Parathyroid adenoma (tissue), 2 donors: ENCODE results near the gene DCLK1.

Source experiments
- H2AFZ ChIP-seq: fragments of 300-600 bp; sonication (generic); one replicate; pipeline ENCODE4 v1.7.0; 2017; ENCODE audit warnings: antibody characterized with exemption, mild to moderate bottlenecking
- H3K27ac ChIP-seq: fragments of 300-600 bp; sonication (generic); one replicate; pipeline ENCODE4 v1.7.0; 2017
- H3K27me3 ChIP-seq: fragments of 300-600 bp; sonication (generic); one replicate; pipeline ENCODE4 v1.7.0; 2017; ENCODE audit warnings: low read length; ENCODE audit not compliant: control insufficient read depth, insufficient read depth
- H3K36me3 ChIP-seq: fragments of 300-600 bp; sonication (generic); one replicate; pipeline ENCODE4 v1.7.0; 2017; ENCODE audit warnings: low read length; ENCODE audit not compliant: control insufficient read depth, insufficient read depth
- H3K4me1 ChIP-seq: fragments of 300-600 bp; sonication (generic); one replicate; pipeline ENCODE4 v1.7.0; 2017; ENCODE audit warnings: control low read depth
- H3K4me2 ChIP-seq: fragments of 300-600 bp; sonication (generic); one replicate; pipeline ENCODE4 v1.7.0; 2017; ENCODE audit warnings: low read length
- H3K4me3 ChIP-seq: fragments of 300-600 bp; sonication (generic); one replicate; pipeline ENCODE4 v1.7.0; 2017; ENCODE audit warnings: low read depth, low read length
- H3K79me2 ChIP-seq: fragments of 300-600 bp; sonication (generic); one replicate; pipeline ENCODE4 v1.7.0; 2017; ENCODE audit warnings: control low read depth
- H3K9ac ChIP-seq: fragments of 300-600 bp; sonication (generic); one replicate; pipeline ENCODE4 v1.7.0; 2017; ENCODE audit warnings: mild to moderate bottlenecking
- H3K9me3 ChIP-seq: fragments of 300-600 bp; sonication (generic); one replicate; pipeline ENCODE4 v1.7.0; 2017; ENCODE audit warnings: low read length; ENCODE audit not compliant: control insufficient read depth
- CTCF ChIP-seq: fragments of 300-600 bp; sonication (generic); IDR thresholded peaks from one replicate; pipeline ENCODE4 v1.7.0; 2017; ENCODE audit warnings: antibody characterized with exemption, mild to moderate bottlenecking
- donor health status: primary hyperparathyroidism.

DCLK1 gene

GRCh38 chr13:35953537-35954206 is 177.5 kb downstream of the DCLK1 start:
- Histone ChIP-seq H2AFZ (no peak overlapping the region), H3K79me2 (peaks cover 3% of the 10 kb centered on the region), H3K27ac (no peak overlapping the region), H3K4me3 (no peak overlapping the region), H3K9ac (no peak overlapping the region), H3K27me3 (no peaks in the 10 kb centered on the region), H3K4me2 (no peak overlapping the region), H3K9me3 (no peaks in the 10 kb centered on the region), H3K4me1 (no peaks in the 10 kb centered on the region), H3K36me3 (no peaks in the 10 kb centered on the region)
- peak; percentile 20 for TF ChIP-seq CTCF

GRCh38 chr13:35947315-35947714 is 183.9 kb downstream of the DCLK1 start:
- Histone ChIP-seq H3K4me3 (no peak overlapping the region), H3K27me3 (no peaks in the 10 kb centered on the region), H3K4me2 (no peak overlapping the region), H3K4me1 (no peaks in the 10 kb centered on the region), H3K9me3 (no peaks in the 10 kb centered on the region), H3K79me2 (no peaks in the 10 kb centered on the region), H2AFZ (no peak overlapping the region), H3K9ac (no peak overlapping the region), H3K27ac (no peak overlapping the region), H3K36me3 (no peaks in the 10 kb centered on the region)
- TF ChIP-seq CTCF: no peak

GRCh38 chr13:35945368-35945767 is 185.8 kb downstream of the DCLK1 start:
- no peak overlapping the region for H3K27ac ChIP-seq
- no peak overlapping the region for H3K4me2 ChIP-seq
- TF ChIP-seq CTCF: no peak
- H2AFZ ChIP-seq: no peak overlapping the region
- no peaks in the 10 kb centered on the region for H3K4me1 ChIP-seq
- H3K9me3 ChIP-seq: no peaks in the 10 kb centered on the region
- H3K27me3 ChIP-seq: no peaks in the 10 kb centered on the region
- no peak overlapping the region for H3K4me3 ChIP-seq
- no peak overlapping the region for H3K9ac ChIP-seq
- no peaks in the 10 kb centered on the region for H3K79me2 ChIP-seq
- no peaks in the 10 kb centered on the region for H3K36me3 ChIP-seq

GRCh38 chr13:35941374-35941773 is 189.8 kb downstream of the DCLK1 start:
- Histone ChIP-seq H3K9ac (no peak overlapping the region), H3K4me2 (no peak overlapping the region), H3K27me3 (no peaks in the 10 kb centered on the region), H3K27ac (no peak overlapping the region), H3K36me3 (no peaks in the 10 kb centered on the region), H2AFZ (no peak overlapping the region), H3K79me2 (no peaks in the 10 kb centered on the region), H3K4me1 (no peaks in the 10 kb centered on the region), H3K4me3 (no peak overlapping the region), H3K9me3 (no peaks in the 10 kb centered on the region)
- no peak for TF ChIP-seq CTCF

GRCh38 chr13:35940734-35941133 is 190.4 kb downstream of the DCLK1 start:
- no peaks in the 10 kb centered on the region for H3K4me1 ChIP-seq
- H3K36me3 ChIP-seq: no peaks in the 10 kb centered on the region
- H3K9ac ChIP-seq: no peak overlapping the region
- no peaks in the 10 kb centered on the region for H3K9me3 ChIP-seq
- H3K79me2 ChIP-seq: no peaks in the 10 kb centered on the region
- H3K4me3 ChIP-seq: no peak overlapping the region
- TF ChIP-seq CTCF: no peak
- no peaks in the 10 kb centered on the region for H3K27me3 ChIP-seq
- no peak overlapping the region for H2AFZ ChIP-seq
- H3K27ac ChIP-seq: no peak overlapping the region
- no peak overlapping the region for H3K4me2 ChIP-seq
